ENCODE measurements around the gene LRRK1.

The LRRK1 gene

DNA sequence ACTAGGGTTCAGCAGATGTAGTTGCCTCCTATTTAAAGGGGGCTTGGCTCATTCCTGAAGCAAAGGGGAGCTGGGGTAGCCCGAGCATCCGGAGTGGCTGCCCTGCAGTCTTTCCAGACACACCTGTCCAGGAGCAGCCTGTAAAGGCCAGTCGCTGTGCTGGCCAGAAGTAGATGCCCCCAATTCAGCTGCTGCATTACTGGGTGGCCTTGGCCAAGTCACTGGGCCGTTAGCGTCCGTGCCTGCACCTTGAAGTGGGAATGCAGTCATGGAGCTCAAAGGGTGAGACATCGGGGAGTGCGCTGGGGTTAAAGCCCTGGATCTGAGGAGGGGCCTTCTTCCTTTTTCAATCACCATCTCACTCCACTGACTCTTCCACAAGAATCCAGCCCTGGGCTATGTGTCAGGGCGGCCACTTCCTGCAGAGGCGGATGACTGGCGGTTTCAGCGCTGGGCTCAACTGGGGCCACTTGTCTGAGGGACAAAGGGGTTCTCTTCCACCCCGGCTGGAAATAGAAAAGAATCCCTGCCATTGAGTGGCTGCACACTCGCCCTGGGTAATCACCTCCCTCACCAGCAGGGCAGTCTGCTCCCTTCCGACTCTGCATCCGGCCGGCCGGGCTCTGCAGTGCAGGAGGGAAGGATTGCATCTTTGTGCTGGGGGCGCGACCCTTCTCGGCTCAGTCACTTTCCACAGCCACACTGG, 27.7 kb upstream of the LRRK1 start:
- no peak for DNase-seq

DNA sequence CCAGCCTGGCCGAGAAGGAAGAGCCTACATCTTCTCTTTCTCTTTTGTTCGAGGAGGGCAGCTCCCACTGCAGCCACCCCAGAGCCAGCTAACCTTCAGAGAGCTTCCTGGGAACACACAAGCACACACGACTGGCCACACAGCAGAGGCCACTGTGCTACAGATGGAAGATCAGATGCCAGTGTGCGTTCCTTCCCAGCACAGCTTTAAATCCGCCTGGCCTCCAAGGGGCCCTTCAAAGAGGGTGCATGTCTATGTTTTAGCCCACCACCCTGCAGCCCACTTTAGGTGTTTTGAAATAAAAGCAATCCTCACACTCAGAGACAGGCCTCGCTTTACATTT, 27.2 kb upstream of the LRRK1 start:
- DNase-seq: no peak

DNA sequence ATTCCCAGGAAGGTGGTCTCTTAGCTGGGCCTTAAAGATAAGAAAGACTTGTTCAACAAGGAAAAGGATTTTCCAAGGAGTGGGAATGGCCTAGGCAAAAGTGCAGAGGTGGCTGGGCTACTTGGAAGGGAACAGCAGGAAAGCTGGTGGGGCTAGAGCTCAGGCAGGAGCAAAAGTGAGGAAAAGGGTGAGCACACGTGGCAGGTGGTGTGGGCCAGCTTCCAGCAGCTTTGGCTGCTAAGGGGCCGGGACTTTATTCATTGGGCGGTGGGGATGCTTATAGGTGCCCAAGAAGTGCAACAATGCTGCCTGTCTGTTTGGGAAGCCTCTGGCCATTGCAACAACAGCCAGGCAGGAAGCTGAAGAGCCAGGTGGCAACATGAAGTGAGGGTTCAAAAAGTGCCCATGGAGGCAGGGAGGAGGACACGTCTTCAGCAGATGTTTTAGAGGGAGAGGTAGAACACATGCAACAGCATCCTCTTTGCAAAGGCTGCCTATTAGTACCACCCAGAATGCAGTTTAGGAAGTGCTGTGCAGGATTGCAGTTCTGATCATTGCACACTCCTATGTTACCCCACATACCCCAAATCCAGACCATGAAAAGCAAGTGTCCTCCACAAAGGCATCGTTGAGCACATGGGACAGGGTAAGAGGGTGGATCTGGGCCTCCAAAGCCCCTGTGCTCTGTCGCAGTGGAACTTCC, 25.7 kb upstream of the LRRK1 start:
- DNase-seq: no peak

GRCh38 chr15:100893964-100894295, 25.2 kb upstream of the LRRK1 start:
- DNase-seq: no peak

- DNase-seq: no peak
These were observed 23.4 kb upstream of the LRRK1 start for GRCh38 chr15:100895721-100896120.

GRCh38 chr15:100897221-100898151, 21.7 kb upstream of the LRRK1 start:
- no peak for DNase-seq

GRCh38 chr15:100898152-100898490, 21.0 kb upstream of the LRRK1 start:
- DNase-seq: no peak

DNA sequence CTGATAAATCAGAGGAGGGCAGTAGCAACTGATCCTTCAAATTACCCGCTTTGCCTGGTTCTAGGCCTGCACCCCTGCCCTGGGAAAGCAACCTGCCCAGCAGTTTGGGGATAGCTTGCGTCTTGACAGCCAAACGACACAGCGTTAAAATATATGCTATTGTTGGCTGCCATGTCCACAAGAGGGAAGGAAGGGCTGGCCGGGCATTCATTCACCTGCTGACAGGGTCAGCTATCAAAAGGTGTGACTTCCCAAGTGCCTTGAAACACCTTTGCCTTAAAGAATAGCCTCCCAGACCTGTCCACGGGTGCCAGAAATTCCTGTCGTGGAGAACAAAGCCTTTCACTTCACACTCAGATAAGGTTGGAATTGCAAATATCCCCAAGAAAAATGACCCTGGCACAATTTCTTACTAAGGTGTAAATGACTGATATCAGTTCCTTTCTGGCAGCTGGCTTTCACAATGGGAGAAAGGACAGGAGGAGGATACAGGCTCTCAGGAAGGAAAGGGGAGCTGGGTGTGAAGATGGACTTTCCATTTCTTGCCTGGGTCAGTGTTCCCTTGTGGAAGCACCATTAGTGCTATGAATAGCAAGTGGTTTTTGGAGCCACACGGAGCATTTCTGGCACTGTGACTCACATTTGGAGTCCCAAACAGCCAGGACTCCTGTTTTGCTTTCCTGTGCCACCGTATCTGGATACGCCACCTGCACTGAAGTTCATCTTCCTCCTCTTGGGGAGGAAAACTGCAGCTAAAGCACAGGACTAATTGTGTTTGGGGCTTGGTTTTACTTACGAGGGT, 20.3 kb upstream of the LRRK1 start:
- DNase-seq: no peak

DNA sequence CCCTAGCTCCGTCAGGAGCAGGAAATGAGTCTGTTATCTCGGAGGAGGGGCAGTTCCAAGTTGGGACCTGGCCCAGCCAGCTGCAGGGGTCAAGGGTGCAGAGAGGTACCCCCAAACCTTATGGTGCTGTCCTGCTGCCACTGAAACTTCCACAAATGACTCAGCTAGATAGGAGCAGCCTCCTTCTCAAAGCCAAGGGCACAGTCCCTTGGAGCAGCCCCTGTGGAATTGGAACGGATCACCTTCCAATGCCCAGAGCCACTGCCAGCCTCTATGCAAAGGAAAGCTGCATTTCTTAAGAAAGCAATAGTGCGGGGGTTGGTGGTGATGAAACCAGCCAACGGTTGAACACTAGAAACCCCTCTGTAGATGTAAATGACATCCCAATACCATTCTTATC, 19.6 kb upstream of the LRRK1 start:
- DNase-seq: no peak

DNA sequence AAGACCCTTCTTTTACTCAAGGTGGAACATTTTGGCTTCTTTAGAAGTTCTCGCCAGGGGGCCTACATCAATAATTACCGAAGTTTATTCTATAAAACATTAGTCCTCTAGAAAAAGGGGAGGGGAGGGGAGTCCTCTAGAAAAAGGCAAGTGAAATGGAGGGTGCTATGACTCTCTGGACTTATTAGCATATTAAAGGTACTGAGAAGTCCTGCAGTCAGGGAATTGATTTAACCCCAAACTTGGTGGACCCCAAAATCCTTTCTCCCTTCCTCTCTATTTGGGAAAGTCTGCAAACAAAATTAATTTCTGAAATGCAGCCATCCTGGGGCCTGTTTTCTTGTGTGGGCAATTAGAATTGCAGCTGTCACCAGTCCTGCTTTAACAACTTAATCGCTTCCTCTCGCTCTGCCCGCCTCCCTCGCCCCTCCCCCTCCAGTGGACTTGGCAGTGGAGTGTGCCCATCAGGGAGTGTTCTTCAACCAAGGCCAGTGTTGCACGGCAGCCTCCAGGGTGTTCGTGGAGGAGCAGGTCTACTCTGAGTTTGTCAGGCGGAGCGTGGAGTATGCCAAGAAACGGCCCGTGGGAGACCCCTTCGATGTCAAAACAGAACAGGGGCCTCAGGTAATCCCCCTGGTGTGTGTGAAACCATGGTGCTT, 18.9 kb upstream of the LRRK1 start:
- DNase-seq: no peak

- no peak for DNase-seq
These were observed 18.4 kb upstream of the LRRK1 start for GRCh38 chr15:100900795-100901169.

- DNase-seq: no peak
These were observed 17.9 kb upstream of the LRRK1 start for GRCh38 chr15:100901296-100901695.

DNA sequence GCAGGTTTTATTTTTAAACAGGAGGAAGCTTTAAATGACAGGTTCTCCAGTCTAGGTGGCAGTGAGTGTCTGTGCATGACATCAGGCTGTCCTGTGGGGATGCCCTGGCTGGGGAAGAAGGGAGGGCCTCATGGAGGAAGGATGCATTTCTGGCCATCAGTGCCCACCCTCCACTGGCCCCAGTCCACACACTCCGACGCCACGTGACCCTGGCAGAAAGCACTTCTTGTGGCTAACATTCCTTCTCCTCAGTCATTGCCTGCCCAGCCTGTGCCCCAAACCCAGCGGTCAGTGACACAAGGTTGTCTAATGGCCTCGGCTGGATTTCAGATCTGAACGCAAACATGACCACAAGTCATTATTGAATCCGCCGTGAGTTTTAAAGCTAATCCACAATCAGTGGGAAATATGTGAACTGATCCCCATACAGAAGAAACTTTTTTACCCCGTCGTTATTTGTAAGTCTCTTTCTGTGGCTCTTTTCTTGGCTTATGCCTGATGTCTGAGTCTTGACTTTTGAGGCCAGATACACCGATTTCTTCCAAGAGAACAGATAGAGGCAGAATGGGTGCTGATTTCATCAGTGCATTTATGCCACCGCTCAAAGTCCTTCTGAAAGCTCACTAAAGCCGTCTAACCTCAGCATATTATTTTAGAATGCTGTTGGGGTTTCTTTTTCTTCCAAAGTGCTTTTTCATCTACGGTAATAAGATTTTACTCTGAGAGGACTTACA, 17.3 kb upstream of the LRRK1 start:
- no peak for DNase-seq

DNA sequence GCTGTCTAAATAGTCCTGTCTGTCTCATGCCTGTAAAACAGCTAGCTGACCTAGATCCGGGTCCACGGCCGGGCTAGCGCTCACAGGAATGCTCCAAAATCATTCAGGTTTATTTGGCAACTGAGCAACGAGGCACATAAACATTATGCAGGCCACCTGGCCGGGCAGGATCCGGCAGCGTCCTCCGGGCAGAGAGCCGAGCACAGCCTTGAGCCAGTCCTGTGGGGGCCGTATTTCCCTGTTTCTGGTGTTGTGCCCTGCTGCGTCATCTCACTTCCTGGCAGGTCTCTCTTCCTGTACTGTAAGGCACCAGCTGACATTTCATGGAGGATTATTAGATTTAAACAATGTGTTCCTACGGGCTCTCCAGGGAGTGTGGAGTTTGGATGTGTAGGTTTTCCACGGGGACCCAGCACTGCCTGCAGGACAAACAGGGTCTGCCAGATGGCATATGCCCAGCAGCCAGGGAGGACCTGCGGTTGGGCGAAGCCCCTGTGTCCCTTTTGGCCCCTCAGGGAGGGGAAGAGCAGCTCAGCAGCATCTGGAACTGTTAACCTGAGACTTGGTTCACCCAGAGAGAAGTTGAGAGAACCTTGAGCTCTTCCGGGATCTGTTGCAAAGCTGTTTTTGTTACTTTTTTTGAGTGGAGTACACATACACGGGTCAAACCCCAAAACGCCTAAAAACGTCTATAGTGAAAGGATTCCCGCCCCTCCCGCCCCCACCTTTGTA, 16.6 kb upstream of the LRRK1 start:
- no peak for DNase-seq

DNA sequence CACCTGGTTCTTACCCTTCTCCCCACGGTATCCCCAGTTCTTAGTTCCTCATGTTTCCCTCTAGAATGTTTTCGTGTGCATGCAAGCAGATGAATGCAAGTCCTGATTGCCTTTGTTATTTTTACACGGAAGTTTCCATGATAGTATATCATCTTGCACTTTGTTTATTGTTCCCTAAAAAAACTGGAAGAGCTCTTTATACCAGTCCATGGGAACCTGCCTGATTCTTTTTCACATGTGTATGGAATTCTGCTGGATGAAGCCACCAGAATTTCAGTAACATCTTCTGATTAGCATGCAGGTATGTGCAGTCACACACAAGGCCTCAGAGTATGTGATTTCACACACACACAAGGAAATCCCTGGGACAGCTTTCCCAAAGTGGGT, 16.0 kb upstream of the LRRK1 start:
- no peak for DNase-seq

DNA sequence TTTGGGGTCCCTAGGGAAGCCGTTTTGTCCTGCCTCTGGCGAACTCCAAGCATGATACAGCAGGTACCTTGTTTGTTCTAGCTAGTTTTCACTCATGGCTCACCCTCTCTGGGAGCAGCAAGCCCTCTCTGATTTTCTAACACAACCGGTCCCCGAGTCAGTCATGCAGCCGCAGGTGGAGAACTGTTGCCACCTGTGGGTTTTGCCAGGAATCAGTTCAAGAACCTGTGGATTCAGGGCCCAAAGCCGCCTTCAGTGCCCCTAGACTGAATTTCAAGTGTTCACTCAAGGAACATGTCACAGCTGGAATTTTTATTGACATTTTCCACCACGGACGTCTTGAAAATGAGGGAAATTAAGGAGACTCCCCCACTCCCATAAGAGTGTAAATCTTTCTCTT, 13.3 kb upstream of the LRRK1 start:
- no peak for DNase-seq

GRCh38 chr15:100908466-100908865, 10.7 kb upstream of the LRRK1 start:
- DNase-seq: no peak

- DNase-seq: no peak
These were observed 9.6 kb upstream of the LRRK1 start for GRCh38 chr15:100909565-100909964.

DNA sequence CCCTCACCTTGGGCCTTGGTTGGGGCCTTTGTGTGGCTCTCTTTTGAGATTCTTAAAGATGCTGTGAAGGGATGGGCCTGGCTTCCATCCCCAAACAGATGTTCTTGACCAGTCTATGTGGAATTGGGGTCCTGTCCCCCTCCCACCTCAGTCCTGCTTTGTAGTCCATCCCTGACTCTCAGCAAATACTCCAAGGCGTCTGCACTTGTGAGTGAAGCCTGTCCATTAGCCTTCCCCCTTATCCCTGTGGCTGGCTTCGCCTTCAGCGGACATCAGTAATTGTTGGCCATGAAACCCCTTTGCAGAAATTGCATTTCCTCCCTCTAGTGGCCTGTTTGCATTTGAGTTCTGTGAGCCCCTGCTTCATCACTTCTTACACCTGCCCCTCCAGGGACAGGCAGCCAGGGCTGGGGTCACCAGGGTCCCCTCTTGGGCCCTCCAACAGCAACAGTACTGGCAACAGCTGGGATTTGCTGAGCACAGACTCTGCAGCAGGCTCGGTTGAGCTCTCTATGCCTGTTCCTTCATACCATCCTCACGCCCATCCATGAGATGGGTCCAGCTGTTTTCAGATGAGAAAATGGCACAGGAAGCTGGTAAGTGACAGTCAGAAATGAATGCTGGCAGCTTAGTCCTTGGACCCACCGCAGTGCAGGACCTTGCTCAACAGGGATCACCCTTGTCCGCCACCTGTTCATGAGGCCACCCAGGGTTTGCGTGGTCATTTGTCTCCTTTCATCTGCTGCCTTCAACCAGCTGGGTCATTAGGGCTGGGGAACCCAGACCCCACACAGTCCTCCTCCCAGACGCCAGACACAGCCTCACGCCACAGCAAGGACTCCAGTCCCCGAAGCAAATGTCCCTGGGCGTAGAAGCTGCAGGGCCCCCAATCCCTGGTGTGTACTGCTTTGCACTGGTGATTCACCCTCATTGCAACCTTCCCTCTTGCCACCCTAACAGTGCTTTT, 8.9 kb upstream of the LRRK1 start:
- DNase-seq: no peak

DNA sequence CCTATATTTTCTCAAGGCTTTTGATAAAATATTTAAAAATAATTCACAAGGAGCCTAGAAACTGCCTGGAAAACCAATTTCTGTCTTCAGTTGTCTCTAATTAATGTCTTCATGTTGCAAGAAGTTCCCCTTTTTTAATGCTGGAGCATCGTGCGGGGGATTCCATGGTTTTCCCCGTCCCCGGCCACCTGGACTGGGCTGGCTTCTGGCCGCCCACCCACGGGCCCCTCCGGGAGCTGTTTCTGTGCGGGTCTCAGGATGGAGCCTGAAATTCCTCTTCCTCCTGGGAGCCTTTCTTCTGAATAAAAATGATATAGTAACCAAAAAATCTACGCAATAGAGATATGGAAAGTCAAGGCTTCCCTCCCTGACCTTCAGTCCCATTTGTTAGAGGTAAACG, 8.1 kb upstream of the LRRK1 start:
- DNase-seq: no peak
